Measurements from ENCODE around the gene MARS1.
A peak's percentile ranks its signal among the peaks of the same experiment; 100 is the strongest.
"Not testable (repeated sequence)": the region's sequence is repeated elsewhere in the genome, so short reads cannot be mapped to it uniquely, and the experiment has no call there.

MARS1 gene

DNA sequence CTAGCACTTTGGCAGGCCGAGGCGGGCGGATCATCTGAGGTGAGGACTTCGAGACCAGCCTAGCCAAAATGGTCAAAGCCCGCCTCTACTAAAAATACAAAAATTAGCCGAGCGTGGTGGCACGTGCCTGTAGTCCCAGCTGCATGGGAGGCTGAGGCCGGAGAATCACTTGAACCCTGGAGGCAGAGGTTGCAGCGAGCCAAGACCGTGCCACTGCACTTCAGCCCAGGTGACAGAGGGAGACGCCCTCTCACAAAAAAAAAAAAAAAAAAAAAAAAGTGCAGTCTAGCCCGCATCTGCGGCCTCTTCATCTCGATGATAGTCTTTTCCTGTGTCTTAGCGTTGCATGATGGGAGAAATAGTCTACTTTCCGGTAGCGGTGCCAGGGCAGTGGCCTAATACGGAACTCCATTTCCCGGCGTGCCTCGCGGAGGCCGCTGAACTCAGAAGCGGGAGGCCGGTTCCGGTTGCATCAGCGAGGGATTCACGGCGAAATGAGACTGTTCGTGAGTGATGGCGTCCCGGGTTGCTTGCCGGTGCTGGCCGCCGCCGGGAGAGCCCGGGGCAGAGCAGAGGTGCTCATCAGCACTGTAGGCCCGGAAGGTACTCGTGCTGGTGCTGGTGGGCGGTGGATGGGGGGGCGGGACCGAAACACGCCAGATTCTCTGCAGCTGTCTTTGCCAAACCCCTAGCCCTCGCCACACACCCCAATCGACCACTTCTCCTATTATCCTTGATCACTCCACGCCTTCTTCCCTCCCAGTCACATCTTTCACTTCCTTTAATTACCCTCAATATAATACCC is at the start of gene MARS1:
Gene MARS1, plus strand, starts transcription at position 472 of the 805 bp plus-strand sequence. Its CDS starts 23 bp downstream, at position 495.
- peak; percentile 98 for DNase-seq (ENCODE audit: low read depth, low spot score)

DNA sequence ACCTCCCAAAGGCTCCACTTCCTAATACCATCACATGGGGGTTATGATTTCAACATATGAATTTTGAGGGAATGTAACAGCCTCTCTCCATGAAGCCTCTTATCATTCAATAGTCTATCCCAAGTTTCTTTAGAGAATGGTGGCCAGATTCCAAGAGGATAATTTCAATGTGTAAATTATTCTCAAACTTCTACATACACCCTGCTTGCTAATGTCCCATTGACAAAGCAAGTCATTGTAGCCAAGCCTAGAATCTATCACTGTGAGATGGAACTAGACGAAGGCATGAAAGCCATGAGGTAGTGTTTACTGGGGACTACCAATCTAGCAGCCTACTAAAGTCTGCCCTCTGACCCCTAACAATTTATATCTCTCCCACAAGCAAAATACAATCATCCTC is 49.5 kb upstream of the MARS1 start:
- DNase-seq (ENCODE audit: low read depth, low spot score) = no peak

DNA sequence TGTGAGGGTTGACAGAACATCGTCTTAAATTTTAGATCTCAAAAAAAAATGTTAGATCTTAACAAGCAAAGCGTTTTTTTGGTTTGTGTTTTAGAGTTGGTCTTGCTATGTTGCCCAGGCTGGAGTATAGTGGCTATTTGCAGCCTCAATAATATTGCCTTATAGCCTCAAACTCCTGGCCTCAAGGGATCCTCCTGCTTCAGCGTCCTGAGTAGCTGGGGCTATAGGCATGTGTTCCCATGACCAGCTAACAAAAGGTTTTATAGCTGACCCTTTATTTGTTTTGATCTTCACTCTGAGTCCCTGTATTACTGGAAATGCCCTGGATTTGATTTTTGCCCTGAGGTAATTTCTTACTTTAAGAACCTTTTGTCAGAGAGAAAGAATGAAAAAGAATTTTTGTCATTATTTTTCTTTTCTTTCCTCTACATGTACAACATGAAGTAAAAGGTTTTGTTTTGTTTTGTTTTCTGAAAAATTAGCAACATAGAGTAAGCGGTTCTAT is 48.1 kb upstream of the MARS1 start:
- no peak for DNase-seq (ENCODE audit: low read depth, low spot score)

DNA sequence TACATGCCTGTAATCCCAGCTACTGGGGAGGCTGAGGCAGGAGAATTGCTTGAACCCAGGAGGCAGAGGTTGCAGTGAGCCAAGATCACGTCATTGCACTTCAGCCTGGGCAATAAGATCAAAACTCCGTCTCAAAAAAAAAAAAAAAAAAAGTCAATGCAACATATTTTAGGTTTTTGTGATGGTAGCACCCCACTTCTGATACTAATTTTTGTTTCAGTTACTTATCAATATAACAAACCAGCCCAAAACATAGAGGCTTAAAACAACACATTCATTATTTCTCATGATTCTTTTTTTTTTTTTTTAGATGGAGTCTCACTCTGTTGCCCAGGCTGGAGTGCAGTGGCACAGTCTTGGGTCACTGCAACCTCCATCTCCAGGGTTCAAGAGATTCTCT is 46.5 kb upstream of the MARS1 start:
- not testable (repeated sequence) for DNase-seq (ENCODE audit: low read depth, low spot score)

DNA sequence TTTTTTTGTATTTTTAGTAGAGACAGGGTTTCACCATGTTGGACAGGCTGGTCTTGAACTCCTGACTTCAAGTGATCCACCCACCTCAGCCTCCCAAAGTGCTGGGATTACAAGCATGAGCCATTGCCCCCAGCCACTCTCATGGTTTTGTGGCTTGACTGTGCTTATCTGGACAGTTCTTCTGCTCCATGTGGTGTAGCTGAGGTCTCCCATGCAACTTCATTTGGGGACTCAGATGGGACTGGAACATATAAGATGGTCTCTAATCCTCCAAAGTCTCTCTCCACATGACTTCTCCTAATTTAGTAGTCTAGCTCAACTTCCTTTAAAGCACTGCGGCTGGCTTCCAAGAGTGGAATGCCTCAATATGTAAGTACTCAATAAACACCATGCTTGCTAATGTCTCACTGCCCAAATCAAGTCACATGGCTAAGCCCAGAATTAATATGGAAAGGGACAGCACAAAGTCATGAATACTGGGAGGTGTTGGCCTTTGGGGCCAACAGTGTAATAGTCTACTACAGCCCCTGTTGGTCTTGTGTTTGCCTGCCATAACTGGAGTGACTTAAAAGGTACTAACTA is 45.9 kb upstream of the MARS1 start:
- no peak for DNase-seq (ENCODE audit: low read depth, low spot score)

DNA sequence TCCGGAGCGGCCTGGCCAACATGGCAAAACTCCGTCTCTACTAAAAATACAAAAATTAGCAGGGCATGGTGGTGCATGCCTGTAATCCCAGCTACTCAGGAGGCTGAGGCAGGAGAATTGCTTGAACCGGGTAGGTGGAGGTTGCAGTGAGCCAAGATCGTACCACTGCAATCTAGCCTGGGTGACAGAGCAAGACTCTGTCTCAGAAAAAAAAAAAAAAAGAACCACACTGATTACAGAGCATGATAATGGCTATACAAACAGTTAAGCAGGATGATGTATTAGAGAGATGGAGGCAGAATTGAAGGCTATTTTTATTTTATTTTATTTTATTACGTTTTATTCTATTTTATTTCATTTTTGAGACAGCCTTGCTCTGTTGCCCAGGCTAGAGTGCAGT is 43.5 kb upstream of the MARS1 start:
- not testable (repeated sequence) for DNase-seq (ENCODE audit: low read depth, low spot score)

DNA sequence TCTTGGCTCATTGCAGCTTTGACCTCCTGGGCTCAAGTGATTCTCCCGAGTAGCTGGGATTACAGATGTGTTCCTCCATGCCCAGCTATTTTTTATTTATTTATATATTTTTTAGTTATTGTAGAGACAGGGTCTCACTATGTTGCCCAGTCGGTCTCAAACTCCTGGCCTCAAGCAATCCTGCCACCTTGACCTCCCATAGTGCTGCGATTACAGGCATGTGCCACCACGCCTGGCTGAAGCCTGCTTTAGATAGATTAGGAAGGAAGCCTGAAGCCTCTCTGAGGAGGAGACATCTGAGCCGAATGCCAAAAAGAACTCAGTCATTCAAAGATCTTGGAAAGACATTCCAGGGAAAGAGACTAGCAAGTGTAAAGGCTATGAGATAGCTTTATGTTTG is 43.1 kb upstream of the MARS1 start:
- no peak for DNase-seq (ENCODE audit: low read depth, low spot score)

DNA sequence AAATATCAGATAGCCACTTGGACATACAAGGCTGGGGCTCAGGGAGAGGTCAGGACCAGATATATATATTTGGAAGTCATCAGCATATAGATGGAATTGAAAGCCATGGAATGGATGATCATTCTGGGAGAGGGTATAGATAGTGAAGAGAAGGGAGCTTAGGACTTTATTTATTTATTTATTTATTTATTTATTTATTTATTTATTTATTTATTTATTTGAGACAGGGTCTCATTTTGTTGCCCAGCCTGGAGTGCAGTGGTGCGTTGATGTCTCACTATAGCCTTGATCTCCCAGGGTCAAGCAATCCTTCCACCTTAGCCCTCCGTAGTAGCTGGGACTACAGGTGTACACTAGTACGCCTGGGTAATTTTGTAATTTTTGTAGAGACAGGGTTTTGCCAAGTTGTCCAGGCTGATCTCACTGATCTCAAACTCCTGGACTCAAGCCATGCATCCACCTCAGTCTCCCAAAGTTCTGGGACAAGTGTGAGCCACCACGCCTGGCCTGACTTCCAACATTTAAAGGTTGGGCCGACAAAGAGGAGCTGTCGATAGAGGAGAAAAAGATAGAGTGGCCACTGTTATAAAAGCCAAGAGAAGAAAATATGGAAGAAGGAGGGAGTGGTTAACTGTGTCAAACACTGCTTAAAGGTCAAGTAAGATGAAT is 41.4 kb upstream of the MARS1 start:
- DNase-seq (ENCODE audit: low read depth, low spot score) = no peak

DNA sequence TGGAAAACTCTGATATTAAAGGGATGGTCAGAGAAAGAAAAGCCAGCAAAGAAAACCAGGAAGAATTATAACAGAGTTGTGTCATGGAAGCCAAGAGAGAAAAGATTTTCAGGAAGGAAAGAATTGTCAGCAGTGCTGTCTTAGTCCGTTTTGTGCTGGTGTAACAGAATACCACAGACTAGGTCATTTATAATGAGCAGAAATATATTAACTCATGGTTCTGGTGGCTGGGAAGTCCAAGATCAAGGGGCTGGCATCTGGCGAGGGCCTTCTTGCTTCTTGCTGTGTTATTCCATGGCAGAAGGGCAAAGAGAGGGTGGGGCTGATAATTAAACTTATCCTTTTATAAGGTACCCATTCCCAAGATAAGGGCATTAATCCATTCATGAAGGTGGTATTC is 39.2 kb upstream of the MARS1 start:
- no peak for DNase-seq (ENCODE audit: low read depth, low spot score)

DNA sequence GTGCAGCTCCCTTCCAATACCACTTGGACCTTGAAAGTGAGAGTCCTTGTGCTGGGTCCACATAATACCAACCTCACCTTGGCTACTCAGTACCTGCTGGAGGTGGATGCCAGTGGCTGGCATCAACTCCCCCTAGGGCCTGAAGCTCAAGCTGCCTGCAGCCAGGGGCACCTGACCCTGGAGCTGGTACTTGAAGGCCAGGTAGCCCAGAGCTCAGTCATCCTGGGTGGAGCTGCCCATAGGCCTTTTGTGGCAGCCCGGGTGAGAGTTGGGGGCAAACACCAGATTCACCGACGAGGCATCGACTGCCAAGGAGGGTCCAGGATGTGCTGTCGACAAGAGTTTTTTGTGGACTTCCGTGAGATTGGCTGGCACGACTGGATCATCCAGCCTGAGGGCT is 38.5 kb upstream of the MARS1 start:
- no peak for DNase-seq (ENCODE audit: low read depth, low spot score)

DNA sequence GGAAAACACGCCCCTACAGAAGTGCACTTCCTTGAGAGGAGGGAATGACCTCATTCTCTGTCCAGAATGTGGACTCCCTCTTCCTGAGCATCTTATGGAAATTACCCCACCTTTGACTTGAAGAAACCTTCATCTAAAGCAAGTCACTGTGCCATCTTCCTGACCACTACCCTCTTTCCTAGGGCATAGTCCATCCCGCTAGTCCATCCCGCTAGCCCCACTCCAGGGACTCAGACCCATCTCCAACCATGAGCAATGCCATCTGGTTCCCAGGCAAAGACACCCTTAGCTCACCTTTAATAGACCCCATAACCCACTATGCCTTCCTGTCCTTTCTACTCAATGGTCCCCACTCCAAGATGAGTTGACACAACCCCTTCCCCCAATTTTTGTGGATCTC is 37.8 kb upstream of the MARS1 start:
- no peak for DNase-seq (ENCODE audit: low read depth, low spot score)

DNA sequence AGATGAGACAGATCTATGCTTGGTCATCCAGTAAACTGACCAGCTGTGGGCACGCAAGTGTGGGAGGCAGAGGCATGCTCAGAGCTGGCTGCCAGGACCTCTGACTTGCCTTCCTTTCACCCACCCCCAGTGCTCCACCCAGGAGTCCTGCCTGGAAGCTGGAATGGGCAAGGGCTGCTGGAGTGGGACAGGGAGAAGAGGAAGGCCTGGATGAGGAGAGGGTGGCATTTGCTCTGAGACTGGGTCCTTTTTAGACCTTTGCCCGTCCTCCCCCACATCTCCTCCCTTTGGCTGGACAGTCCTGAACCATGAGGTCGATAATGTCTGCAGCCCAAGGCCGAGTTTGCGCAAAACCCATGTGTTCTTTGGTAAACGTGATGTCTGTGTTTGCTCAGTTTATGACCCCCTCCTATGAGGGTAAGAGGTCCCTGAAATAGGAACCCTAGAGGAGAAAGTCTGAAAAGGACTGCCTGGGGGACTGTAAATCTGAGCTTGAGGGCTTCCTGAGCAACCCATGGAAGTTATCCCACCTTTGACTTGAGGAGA is 36.6 kb upstream of the MARS1 start:
- no peak for DNase-seq (ENCODE audit: low read depth, low spot score)

DNA sequence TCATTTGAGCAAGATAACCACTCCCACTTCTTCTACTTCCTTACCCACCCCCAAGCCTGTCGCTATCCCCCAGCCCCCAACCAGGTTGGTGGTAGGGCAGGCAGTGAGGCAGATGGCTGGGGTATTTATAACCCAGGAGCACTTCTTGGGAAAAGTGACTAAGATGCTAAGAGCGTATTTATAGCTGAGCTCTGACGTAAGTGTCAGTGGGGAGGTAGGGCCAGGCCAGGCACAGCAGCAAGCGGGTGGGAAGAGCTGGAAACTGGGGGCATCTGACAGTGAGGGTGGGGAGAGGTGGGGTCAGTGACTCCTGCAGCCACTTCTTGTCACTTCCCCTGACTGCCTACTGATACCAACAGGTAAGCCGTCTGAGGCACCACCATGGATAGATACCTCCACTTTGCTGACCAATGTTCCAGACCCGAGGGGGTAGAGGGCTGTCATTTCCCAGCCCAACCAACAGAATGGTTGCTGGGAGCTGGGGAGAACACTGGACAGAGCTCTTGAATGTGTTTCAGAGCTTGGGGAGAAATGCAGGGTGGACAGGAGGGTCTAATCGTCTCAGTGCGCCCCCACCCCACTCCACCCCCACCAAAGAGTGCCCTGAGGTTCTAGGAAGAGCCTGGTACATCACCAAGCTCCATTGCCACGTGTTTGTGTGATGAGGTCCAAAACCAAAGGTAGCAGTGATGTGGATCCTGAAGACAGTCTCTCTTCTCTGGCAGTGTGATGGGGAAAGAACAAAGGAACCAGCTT is 35.5 kb upstream of the MARS1 start:
- DNase-seq (ENCODE audit: low read depth, low spot score) = peak; percentile 69

DNA sequence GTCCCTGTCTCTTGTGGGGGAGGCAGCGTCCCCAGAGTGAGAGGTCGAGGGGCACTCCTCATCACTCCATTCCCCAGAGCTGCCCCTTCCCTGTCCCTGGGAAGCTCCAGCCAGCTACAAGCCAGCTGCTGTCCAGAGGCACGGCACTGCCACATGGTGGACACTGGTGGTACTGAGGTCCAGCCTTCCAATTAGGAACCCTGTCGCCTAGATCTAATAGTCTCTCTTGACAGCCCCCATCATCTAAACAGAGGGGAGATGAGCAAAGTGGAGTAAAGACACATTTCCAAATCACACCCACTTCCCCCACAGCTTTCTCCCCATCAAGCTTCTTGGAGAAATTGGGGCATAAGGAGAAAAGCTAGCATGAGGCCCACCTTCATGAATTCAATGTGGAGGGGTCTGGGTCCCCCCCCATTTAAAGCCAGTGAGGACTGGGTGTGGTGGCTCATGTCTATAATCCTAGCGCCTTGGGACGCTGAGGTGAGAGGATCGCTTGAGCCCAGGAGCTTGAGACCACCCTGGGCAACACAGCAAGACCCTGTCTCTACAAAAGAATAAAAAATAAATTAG is 34.8 kb upstream of the MARS1 start:
- peak; percentile 88 for DNase-seq (ENCODE audit: low read depth, low spot score)

DNA sequence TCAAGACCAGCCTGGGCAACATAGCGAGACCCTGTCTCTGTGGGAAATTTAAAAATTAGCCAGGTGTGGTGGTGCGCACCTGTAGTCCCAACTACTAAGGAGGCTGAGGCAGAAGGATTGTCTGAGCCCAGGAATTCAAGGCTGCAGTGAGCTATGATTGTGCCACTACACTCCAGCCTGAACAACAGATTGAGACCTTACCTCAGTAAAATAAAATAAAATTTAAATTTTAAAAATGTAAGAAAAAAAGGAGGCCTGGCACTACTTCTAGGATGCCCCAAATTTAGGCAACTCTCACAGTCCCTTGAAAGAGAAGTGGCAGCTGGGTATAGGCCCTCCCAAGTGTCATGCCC is 33.7 kb upstream of the MARS1 start:
- DNase-seq (ENCODE audit: low read depth, low spot score) = no peak

DNA sequence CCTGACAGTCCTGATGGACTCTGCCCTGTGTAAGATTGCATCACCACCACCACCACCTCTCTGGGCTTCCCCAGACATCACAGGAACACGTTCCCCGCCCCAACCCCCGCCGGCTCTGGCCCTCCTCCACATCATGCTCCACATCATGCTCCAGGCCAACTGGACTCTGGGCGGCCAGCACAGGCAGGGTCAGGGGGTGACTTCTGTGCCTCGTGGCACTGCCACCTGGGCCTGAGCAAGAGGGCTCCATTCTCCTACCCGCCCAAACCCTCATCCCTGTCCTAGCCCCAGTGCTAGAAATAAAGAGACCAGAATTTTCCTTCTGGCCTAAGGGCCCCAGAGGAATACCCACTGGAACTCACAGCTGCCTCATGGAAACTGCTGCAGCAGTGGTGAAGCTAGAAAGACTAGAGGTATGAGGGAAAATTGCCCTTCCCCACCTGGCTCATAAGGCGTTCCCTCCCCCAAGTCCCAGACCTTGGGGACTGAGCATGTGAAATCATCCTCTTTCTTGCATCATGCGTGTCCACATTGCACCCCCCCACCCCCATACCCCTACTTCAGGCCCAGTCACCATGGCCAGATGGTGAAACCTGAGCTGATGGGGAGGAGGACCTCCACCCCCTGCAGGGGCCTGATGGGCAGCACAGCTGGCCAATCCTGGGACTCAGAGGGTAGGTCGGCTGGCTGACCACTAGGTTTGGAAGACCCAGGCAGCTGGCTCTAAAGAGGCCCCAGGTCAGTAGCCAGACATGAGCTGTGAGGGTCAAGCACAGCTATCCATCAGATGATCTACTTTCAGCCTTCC is 33.1 kb upstream of the MARS1 start, which contains the start of gene INHBE:
Gene INHBE, plus strand, starts transcription at position 742 of the 808 bp plus-strand sequence. CDS start 230 bp downstream, outside the sequence.
- peak; percentile 49 for DNase-seq (ENCODE audit: low read depth, low spot score)

DNA sequence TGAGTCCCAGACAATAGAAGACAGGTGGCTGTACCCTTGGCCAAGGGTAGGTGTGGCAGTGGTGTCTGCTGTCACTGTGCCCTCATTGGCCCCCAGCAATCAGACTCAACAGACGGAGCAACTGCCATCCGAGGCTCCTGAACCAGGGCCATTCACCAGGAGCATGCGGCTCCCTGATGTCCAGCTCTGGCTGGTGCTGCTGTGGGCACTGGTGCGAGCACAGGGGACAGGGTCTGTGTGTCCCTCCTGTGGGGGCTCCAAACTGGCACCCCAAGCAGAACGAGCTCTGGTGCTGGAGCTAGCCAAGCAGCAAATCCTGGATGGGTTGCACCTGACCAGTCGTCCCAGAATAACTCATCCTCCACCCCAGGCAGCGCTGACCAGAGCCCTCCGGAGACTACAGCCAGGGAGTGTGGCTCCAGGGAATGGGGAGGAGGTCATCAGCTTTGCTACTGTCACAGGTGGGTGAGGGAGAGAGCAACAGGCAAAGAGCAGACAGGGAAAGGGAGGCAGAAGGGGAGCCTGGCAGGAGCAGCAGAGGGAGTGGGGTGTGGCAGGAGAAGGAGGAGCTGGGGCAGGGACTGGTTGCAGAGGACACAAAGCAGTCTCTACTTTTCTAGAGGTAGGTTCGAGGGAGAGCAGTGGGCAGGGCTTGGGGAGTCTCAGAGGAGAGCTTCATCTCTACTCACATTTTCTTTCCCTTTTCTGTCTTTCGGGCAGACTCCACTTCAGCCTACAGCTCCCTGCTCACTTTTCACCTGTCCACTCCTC is 32.3 kb upstream of the MARS1 start:
- no peak for DNase-seq (ENCODE audit: low read depth, low spot score)

DNA sequence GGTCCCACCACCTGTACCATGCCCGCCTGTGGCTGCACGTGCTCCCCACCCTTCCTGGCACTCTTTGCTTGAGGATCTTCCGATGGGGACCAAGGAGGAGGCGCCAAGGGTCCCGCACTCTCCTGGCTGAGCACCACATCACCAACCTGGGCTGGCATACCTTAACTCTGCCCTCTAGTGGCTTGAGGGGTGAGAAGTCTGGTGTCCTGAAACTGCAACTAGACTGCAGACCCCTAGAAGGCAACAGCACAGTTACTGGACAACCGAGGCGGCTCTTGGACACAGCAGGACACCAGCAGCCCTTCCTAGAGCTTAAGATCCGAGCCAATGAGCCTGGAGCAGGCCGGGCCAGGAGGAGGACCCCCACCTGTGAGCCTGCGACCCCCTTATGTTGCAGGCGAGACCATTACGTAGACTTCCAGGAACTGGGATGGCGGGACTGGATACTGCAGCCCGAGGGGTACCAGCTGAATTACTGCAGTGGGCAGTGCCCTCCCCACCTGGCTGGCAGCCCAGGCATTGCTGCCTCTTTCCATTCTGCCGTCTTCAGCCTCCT is 31.6 kb upstream of the MARS1 start:
- peak; percentile 63 for DNase-seq (ENCODE audit: low read depth, low spot score)

Measured in astrocyte of the hippocampus (primary cell).